B cell (primary cell): ENCODE data around the gene C1GALT1C1.

ENCODE experiments used
- EZH2 ChIP-seq: IDR thresholded peaks from 2 replicates; pipeline ENCODE4 v1.6.1; 2012; ENCODE audit warnings: borderline replicate concordance, low read depth, mild to moderate bottlenecking, moderate library complexity, low read length; ENCODE audit not compliant: insufficient read depth, poor library complexity, severe bottlenecking
- TF ChIP-seq, protein P1 (sequence below): fragments of 200-600 bp; IDR thresholded peaks from one replicate; pipeline ENCODE4 v1.8.0; 2022; ENCODE audit warnings: antibody characterized with exemption, mild to moderate bottlenecking

DNA sequence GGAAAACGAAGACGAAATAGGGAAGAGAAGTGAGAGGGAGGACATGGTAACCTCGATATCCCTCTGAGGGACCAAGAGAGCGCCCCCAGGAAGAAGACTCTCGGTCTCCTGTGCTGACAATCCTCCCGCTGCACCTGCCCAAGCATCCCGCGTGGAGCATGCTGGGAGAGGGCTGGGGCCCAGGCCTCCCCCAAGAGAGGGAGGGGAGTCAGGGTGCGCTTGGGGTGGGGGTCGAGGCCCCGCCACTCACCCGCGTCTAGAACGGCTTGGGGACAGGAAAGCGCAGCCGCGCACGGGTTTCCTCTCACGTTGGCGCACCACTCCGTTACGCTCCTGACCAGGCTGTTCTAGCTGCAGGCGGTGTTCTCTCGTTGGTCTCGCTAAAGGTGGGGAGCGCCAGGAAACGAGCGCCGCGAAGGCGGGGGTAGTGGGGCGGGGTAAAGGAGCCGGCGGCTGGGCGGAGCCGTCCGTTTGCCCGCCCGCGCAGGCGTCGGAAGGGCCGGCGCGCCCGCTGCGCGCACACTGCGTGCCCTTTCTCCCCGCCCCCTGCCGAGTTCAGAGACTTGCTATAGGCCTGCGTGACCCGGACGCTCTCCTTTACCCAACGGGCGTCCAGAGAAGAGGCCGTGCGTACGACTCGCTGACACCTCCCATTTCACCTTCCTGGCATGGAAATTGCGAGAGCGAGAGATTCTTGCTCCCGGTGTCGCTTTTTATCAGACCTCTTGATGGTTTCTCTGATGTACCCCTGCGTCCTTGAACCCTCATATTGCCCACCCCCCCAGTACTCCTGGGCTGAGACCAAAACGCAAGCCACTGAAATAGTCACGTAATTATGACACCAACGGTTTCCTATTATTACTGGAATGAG, at the start of gene C1GALT1C1:
- TF ChIP-seq, protein P1, sequence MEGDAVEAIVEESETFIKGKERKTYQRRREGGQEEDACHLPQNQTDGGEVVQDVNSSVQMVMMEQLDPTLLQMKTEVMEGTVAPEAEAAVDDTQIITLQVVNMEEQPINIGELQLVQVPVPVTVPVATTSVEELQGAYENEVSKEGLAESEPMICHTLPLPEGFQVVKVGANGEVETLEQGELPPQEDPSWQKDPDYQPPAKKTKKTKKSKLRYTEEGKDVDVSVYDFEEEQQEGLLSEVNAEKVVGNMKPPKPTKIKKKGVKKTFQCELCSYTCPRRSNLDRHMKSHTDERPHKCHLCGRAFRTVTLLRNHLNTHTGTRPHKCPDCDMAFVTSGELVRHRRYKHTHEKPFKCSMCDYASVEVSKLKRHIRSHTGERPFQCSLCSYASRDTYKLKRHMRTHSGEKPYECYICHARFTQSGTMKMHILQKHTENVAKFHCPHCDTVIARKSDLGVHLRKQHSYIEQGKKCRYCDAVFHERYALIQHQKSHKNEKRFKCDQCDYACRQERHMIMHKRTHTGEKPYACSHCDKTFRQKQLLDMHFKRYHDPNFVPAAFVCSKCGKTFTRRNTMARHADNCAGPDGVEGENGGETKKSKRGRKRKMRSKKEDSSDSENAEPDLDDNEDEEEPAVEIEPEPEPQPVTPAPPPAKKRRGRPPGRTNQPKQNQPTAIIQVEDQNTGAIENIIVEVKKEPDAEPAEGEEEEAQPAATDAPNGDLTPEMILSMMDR, result no peak
- TF ChIP-seq EZH2, result no peak
